Suprapubic skin (tissue), 4 donors: Measurements from ENCODE around the gene KCNIP4. TPM values are rescaled to one million over a fixed set of nuclear protein-coding genes. Genes with fewer than 3 reads are reported as not detected.

ENCODE experiments used
- DNase-seq, 2 donors: peaks; one replicate each; pipeline ENCODE4 v3.0.0-alpha.2; 2019; ENCODE audit warnings: low spot score in 2 of 2
- H3K27ac ChIP-seq: fragments of 200-600 bp; sonication (generic); one replicate; pipeline ENCODE4 v1.5.1; 2019
- H3K27me3 ChIP-seq: fragments of 200-600 bp; sonication (generic); one replicate; pipeline ENCODE4 v1.5.1; 2019
- H3K36me3 ChIP-seq: fragments of 200-600 bp; sonication (generic); one replicate; pipeline ENCODE4 v1.5.1; 2019
- H3K4me1 ChIP-seq: fragments of 200-600 bp; sonication (generic); one replicate; pipeline ENCODE4 v1.5.1; 2019
- H3K4me3 ChIP-seq: fragments of 200-600 bp; sonication (generic); one replicate; pipeline ENCODE4 v1.5.1; 2019; ENCODE audit warnings: mild to moderate bottlenecking
- H3K9me3 ChIP-seq: fragments of 200-600 bp; sonication (generic); one replicate; pipeline ENCODE4 v1.5.1; 2019
- EP300 ChIP-seq: sonication (generic); formaldehyde crosslinking; IDR thresholded peaks from one replicate; pipeline ENCODE4 v1.6.1; 2017; ENCODE audit warnings: antibody characterized with exemption
- POLR2A ChIP-seq, 2 donors: fragments of 450-650 bp; IDR thresholded peaks; one replicate each; pipeline ENCODE4 v1.6.1; 2017; ENCODE audit warnings: antibody characterized with exemption in 2 of 2, mild to moderate bottlenecking in 2 of 2, moderate library complexity in 2 of 2
- POLR2AphosphoS5 ChIP-seq, 3 donors: sonication (generic); formaldehyde crosslinking; IDR thresholded peaks; one replicate each; pipeline ENCODE4 v1.6.1; 2017; ENCODE audit warnings: antibody characterized with exemption in 3 of 3
- WGBS: methylation state at CpG from one replicate; pipeline ENCODE4 v1.1.5; 2018; 5-methylcytosine and 5-hydroxymethylcytosine counted together
- total RNA-seq, 4 donors: library from RNA; depleted of rRNA; stranded (reverse); fragments of >200 nt; gene quantifications; one replicate each; pipeline ENCODE4 v1.1.0, GENCODE V29; 2016
- TF ChIP-seq, protein P1 (sequence below), 2 donors: fragments of 200-600 bp in 1 of 2; fragments of 450-650 bp in 1 of 2; sonication (generic) in 1 of 2; IDR thresholded peaks; one replicate each; pipeline ENCODE4 v1.5.1; 2016 to 2019; ENCODE audit warnings: antibody characterized with exemption in 2 of 2, mild to moderate bottlenecking in 1 of 2, moderate library complexity in 1 of 2

Gene KCNIP4
- total RNA-seq, 4 donors from 2014 or later, result not detected

DNA sequence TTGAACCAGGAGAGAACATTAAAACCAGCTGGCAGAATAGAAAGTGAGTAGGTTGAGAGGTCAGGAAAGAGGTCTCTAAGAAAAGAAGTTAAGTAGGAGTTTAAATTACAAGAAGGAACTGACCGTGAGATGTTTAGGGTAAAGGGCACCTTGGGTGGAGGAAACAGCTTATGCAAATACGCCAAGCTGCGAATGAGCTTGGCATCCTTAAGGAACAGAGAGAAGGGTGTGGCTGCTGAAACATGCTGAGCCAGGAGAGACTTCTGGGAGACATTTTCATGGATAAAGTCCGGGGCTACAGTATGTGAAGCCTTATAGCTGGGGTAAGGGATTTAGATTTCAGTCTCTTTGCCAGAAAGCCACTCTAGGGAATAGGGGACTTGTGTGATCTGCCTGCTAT, 249.1 kb downstream of the KCNIP4 start:
- no peak overlapping the region for H3K4me3 ChIP-seq
- peaks cover 5% of the 10 kb centered on the region for H3K27me3 ChIP-seq
- no peak overlapping the region for H3K27ac ChIP-seq
- no peak for DNase-seq
- H3K36me3 ChIP-seq, result no peaks in the 10 kb centered on the region
- no peaks in the 10 kb centered on the region for H3K4me1 ChIP-seq
- WGBS, result 35% methylated on average over 4 of the region's 4 CpGs
- TF ChIP-seq, protein P1, sequence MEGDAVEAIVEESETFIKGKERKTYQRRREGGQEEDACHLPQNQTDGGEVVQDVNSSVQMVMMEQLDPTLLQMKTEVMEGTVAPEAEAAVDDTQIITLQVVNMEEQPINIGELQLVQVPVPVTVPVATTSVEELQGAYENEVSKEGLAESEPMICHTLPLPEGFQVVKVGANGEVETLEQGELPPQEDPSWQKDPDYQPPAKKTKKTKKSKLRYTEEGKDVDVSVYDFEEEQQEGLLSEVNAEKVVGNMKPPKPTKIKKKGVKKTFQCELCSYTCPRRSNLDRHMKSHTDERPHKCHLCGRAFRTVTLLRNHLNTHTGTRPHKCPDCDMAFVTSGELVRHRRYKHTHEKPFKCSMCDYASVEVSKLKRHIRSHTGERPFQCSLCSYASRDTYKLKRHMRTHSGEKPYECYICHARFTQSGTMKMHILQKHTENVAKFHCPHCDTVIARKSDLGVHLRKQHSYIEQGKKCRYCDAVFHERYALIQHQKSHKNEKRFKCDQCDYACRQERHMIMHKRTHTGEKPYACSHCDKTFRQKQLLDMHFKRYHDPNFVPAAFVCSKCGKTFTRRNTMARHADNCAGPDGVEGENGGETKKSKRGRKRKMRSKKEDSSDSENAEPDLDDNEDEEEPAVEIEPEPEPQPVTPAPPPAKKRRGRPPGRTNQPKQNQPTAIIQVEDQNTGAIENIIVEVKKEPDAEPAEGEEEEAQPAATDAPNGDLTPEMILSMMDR (IDR thresholded peaks at IDR 0.05), result no peak
- no peak for TF ChIP-seq EP300
- TF ChIP-seq POLR2A (IDR thresholded peaks at IDR 0.05), result no peak
- TF ChIP-seq POLR2AphosphoS5 (IDR thresholded peaks at IDR 0.05), result no peak
- H3K9me3 ChIP-seq, result no peaks in the 10 kb centered on the region

DNA sequence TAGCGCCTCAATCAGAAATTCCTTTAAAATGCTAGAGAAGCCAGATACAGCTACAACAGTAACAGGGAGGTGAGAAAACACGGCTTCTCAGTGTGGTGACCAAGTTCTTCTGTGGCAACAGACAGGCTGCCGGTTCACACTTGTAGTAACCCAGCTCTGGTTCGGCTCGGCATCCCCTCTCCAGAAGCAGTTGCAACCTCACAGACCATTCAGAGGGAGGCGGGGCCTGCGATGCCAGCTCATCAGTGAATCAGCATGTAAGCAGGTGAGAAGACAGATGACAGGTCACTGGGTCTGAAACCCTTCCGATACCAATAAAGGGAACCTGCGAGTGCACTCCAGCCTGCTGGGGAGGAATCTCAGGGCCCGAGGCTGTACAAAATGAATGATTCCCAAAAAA, 251.0 kb downstream of the KCNIP4 start:
- no peaks in the 10 kb centered on the region for H3K4me1 ChIP-seq
- H3K27ac ChIP-seq, result no peak overlapping the region
- H3K4me3 ChIP-seq, result no peak overlapping the region
- H3K36me3 ChIP-seq, result no peaks in the 10 kb centered on the region
- no peaks in the 10 kb centered on the region for H3K9me3 ChIP-seq
- peaks cover 5% of the 10 kb centered on the region for H3K27me3 ChIP-seq
- no peak for TF ChIP-seq POLR2A (IDR thresholded peaks at IDR 0.05)
- TF ChIP-seq EP300, result no peak
- TF ChIP-seq, protein P1 (IDR thresholded peaks at IDR 0.05), result no peak
- TF ChIP-seq POLR2AphosphoS5 (IDR thresholded peaks at IDR 0.05), result no peak
- no peak for DNase-seq
- WGBS, result 18% methylated on average over 10 of the region's 10 CpGs

DNA sequence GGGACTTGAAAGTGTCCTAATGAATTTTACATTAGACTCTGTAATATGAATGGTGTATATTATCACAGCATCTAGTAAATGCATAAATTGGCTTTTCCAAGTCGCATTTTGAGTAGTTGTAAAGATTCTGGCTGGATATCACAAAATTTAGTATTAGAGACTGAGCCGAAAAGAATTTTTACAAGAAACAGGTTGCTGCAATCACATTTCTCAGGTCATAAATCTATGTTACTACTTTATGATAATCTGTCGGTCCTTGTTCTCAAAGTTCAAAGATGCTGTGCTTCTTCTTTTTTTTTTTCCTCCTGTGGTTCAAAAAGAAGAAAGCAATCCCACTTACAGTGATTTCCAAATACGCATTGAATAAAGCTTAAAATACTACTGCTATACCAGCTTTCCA, 253.4 kb downstream of the KCNIP4 start:
- no peak overlapping the region for H3K4me3 ChIP-seq
- no peak overlapping the region for H3K27ac ChIP-seq
- 31% methylated on average over 4 of the region's 4 CpGs for WGBS
- H3K36me3 ChIP-seq, result no peaks in the 10 kb centered on the region
- peaks cover 5% of the 10 kb centered on the region for H3K27me3 ChIP-seq
- H3K4me1 ChIP-seq, result no peaks in the 10 kb centered on the region
- no peaks in the 10 kb centered on the region for H3K9me3 ChIP-seq
- TF ChIP-seq, protein P1 (IDR thresholded peaks at IDR 0.05), result no peak
- TF ChIP-seq POLR2AphosphoS5 (IDR thresholded peaks at IDR 0.05) (no peak), POLR2A (IDR thresholded peaks at IDR 0.05) (no peak), EP300 (no peak)
- DNase-seq, result no peak

DNA sequence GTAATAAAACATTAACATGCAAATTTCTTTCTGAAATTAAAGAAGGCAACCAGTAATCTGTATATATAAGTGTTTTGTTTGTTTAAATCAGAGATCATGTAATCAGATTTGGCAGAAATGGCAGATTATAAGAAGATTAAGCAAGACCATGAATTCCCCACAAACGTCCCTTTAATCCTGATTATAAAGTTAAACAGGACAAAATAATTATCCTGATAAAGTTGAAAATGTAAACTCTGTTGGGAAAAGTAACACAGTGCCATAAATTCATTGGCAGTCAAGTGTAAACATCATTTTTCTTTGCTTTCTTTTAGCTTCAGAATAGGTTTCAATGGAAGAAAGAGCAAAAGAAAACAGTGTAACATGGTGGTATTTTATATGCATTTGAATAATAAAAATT, 256.3 kb downstream of the KCNIP4 start:
- TF ChIP-seq EP300, result no peak
- TF ChIP-seq POLR2AphosphoS5 (IDR thresholded peaks at IDR 0.05), result no peak
- TF ChIP-seq, protein P1 (IDR thresholded peaks at IDR 0.05), result no peak
- no peak for TF ChIP-seq POLR2A (IDR thresholded peaks at IDR 0.05)
- DNase-seq, result no peak
- no peaks in the 10 kb centered on the region for H3K36me3 ChIP-seq
- H3K4me1 ChIP-seq, result no peaks in the 10 kb centered on the region
- H3K27me3 ChIP-seq, result peaks cover 5% of the 10 kb centered on the region
- WGBS, result 15% methylated on average over 1 of the region's 1 CpG
- no peak overlapping the region for H3K27ac ChIP-seq
- H3K4me3 ChIP-seq, result no peak overlapping the region
- H3K9me3 ChIP-seq, result no peaks in the 10 kb centered on the region

DNA sequence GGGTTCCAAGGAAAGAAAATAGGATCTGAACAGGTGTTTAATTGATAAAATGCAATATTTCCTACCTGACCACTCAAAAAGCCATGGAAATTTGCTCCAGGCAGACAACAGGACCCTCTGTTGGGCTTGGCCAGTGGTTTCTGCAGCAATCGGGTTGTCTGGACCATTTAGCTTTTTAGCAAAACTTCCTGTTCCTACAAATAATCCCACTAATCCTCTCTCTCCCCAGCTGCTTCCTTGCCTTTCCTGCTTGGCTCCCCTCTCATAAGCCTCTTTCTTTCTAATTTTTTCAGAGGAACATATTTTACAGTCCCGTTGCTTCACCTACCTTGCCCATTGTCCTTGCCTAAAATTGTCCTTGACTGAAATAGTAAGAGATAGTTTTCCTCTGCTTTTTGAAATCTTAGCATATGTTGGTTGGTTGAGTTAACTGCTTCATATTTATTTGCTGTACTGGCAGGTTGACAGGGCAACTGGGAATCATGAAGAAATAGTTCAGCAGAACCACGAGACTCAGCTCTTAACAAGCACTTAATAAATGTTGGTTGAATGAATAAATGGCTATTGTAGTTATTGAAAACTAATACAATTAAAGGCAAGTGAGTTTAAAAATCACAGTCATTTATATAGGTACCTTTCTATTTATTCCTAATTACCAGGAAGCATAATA, 259.8 kb downstream of the KCNIP4 start:
- 37% methylated on average over 3 of the region's 3 CpGs for WGBS
- TF ChIP-seq EP300 (no peak), POLR2AphosphoS5 (IDR thresholded peaks at IDR 0.05) (no peak), POLR2A (IDR thresholded peaks at IDR 0.05) (no peak)
- TF ChIP-seq, protein P1 (IDR thresholded peaks at IDR 0.05), result no peak
- Histone ChIP-seq H3K27ac (no peak overlapping the region), H3K36me3 (no peaks in the 10 kb centered on the region), H3K4me3 (no peak overlapping the region), H3K27me3 (no peaks in the 10 kb centered on the region), H3K9me3 (no peaks in the 10 kb centered on the region), H3K4me1 (no peaks in the 10 kb centered on the region)
- DNase-seq, result no peak
